Measurements from ENCODE around the gene PRPF40A. TPM values are rescaled to one million over a fixed set of nuclear protein-coding genes. Genes with fewer than 3 reads are reported as not detected.

PRPF40A gene
- total RNA-seq, 6 experiments from 2014 or later: 25.1 to 54.3 (median 40.2) TPM

DNA sequence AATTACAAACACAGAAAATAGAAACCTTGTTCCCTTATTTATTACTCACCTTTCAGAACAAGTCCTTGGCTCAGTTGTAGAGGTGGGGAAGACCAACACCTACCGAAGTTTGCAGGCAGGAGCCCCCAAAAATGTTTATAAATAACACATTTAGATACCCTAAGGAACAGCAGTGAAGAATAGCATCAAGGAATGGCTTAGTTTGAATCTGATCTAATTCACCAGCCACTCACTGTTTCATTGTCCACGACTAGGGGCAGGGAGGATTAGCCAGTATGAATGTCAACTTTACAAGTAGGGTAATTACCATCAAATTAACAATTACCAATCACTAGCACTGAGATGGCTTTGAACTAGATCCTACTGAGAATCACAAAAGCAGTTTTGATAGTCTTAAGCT, 65.4 kb downstream of the PRPF40A start:
- Histone ChIP-seq H3K4me3 (no peak overlapping the region), H3K4me1 (peaks cover 0 to 14% (median 2%) of the 10 kb centered on the region in 4 donors), H3K27ac (no peak overlapping the region), H3K36me3 (peaks cover 2 to 34% (median 4%) of the 10 kb centered on the region in 4 donors), H3K27me3 (no peaks in the 10 kb centered on the region), H3K9me3 (no peaks in the 10 kb centered on the region)
- intact Hi-C loops (cut with DNase I): no loop called here
- TF ChIP-seq, protein P1, sequence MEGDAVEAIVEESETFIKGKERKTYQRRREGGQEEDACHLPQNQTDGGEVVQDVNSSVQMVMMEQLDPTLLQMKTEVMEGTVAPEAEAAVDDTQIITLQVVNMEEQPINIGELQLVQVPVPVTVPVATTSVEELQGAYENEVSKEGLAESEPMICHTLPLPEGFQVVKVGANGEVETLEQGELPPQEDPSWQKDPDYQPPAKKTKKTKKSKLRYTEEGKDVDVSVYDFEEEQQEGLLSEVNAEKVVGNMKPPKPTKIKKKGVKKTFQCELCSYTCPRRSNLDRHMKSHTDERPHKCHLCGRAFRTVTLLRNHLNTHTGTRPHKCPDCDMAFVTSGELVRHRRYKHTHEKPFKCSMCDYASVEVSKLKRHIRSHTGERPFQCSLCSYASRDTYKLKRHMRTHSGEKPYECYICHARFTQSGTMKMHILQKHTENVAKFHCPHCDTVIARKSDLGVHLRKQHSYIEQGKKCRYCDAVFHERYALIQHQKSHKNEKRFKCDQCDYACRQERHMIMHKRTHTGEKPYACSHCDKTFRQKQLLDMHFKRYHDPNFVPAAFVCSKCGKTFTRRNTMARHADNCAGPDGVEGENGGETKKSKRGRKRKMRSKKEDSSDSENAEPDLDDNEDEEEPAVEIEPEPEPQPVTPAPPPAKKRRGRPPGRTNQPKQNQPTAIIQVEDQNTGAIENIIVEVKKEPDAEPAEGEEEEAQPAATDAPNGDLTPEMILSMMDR (IDR thresholded peaks at IDR 0.05): no peak
- no peak for TF ChIP-seq POLR2A (IDR thresholded peaks at IDR 0.05)
- 85% methylated on average over 2 of the region's 2 CpGs for whole genome bisulfite sequencing (ENCODE audit: insufficient coverage, low coverage, low lambda C conversion rate, missing lambda C conversion rate)
- DNase-seq (no peak), ATAC-seq (no peak)

DNA sequence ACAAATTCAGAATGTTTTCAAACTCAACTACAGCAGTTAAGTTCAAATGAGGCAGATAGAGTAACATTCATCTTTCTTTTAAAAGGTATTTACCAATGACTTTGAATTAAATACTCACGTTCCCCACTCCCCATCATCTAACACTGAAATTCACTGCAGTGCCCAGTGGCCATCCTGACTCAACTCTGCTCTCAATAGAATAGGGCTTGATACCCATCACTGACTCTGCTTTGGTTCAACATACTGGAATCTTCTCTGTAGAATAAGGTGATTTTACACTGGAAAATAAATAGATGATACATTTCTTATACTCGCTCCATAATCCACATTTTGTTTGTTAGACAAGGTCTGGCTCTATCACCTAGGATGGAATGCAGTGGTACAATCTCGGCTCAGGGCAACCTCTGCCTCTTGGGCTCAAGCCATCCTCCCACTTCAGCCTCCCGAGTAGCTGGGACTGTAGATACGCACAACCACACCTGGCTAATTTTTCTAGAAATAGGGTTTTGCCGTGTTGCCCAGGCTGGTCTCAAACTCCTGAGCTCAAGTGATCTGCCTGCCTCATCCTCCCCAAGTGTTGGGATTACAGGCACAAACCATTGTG, 66.4 kb downstream of the PRPF40A start:
- Histone ChIP-seq H3K9me3 (no peaks in the 10 kb centered on the region), H3K27me3 (no peaks in the 10 kb centered on the region), H3K4me3 (no peak overlapping the region), H3K4me1 (peaks cover 0 to 14% (median 2%) of the 10 kb centered on the region in 4 donors), H3K27ac (no peak overlapping the region), H3K36me3 (peaks cover 0 to 24% (median 2%) of the 10 kb centered on the region in 4 donors)
- TF ChIP-seq POLR2A (IDR thresholded peaks at IDR 0.05): no peak
- TF ChIP-seq, protein P1 (IDR thresholded peaks at IDR 0.05): no peak
- intact Hi-C loops (cut with DNase I): no loop called here
- DNase-seq: no peak
- 94% methylated on average over 6 of the region's 6 CpGs for WGBS (ENCODE audit: insufficient coverage, low coverage, low lambda C conversion rate, missing lambda C conversion rate)
- no peak for ATAC-seq

DNA sequence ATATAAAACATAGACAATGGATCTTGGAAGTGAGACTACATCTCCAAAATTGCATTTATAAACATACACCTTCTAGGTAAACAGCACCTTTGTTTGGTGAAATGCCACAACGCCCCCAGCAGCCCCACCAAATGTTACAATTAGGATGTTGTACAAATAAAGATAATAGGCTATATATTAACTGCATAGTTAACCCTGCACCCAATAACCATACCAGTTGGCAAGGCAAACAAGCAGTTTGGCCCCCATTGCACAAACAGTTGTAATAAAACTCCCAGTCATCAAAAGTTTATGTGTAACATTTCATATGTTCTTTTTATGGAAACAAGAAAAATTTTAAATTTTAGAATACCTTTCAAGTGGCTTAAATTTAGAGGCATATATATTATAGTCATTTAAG, 67.3 kb downstream of the PRPF40A start:
- WGBS (ENCODE audit: insufficient coverage, low coverage, low lambda C conversion rate, missing lambda C conversion rate): 60% methylated on average over 1 of the region's 1 CpG
- peaks cover 0 to 16% (median 2%) of the 10 kb centered on the region in 4 donors for H3K36me3 ChIP-seq
- H3K9me3 ChIP-seq: no peaks in the 10 kb centered on the region
- intact Hi-C loops (cut with DNase I): no loop called here
- ATAC-seq (no peak), DNase-seq (no peak)
- peaks cover 0 to 14% (median 2%) of the 10 kb centered on the region in 4 donors for H3K4me1 ChIP-seq
- no peak overlapping the region for H3K4me3 ChIP-seq
- H3K27me3 ChIP-seq: no peaks in the 10 kb centered on the region
- TF ChIP-seq, protein P1 (IDR thresholded peaks at IDR 0.05): no peak
- no peak for TF ChIP-seq POLR2A (IDR thresholded peaks at IDR 0.05)
- H3K27ac ChIP-seq: no peak overlapping the region

DNA sequence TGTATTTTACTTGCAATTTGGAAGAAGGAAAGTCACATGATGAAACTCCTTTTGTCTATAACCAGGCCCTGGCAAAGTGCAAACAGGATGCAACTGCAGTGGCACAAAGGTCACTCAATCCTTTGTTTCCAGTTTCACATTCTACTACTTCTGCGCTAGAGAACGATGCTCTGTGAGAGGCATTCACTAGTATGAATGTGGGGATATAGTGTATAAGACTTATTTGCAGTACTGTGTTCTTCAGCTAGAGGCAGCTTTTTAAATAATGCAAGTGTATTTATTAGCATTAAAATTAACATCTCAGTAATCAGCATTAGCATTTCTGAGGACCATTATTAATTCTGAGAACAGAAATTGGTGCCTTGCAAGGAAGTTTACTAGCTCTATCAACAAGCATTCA, 68.9 kb downstream of the PRPF40A start:
- Histone ChIP-seq H3K4me3 (no peak overlapping the region), H3K9me3 (no peaks in the 10 kb centered on the region), H3K4me1 (peaks cover 0 to 14% (median 2%) of the 10 kb centered on the region in 4 donors), H3K36me3 (peaks cover 0 to 5% (median 2%) of the 10 kb centered on the region in 4 donors), H3K27ac (no peak overlapping the region), H3K27me3 (no peaks in the 10 kb centered on the region)
- no peak for TF ChIP-seq POLR2A (IDR thresholded peaks at IDR 0.05)
- TF ChIP-seq, protein P1 (IDR thresholded peaks at IDR 0.05): peak in 2 of 4 donors; percentile 6 to 14
- 17% methylated on average over 2 of the region's 2 CpGs for WGBS (ENCODE audit: insufficient coverage, low coverage, low lambda C conversion rate, missing lambda C conversion rate)
- intact Hi-C loops (cut with DNase I): no loop called here
- ATAC-seq (peak; percentile 66 to 78 (median 72)), DNase-seq (no peak)

All from right lobe of liver (tissue), 6 donors.